Stimulated activated CD4-positive, alpha-beta T cell treated with anti-CD3 and anti-CD28 coated beads, Interleukin-4, amount 100 ng/mL, for 1 hour (primary cell): ENCODE measurements around the gene GPC5.

Source experiments
- DNase-seq: peaks from one replicate; pipeline ENCODE4 v3.0.0-alpha.2; 2020

Gene GPC5

DNA sequence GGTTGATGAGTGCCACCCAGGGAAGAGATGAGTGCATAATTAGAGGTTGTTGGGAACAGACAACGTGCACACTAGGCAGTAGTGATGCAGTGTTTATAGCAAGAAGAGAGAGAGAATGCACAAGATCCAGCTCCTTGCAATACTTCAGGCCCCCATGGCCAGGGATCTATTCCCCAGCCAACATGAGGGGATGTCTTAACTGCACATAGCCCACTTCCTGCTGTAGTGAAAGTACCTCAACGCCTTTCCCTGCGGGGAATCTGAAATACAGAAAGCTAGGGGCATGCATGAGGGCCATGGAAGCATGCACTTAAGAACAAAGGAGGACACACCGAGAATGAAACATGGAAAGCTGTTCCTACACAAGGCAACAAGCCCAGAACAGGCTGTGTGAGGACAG, 1191.5 kb downstream of the GPC5 start:
- DNase-seq: no peak

DNA sequence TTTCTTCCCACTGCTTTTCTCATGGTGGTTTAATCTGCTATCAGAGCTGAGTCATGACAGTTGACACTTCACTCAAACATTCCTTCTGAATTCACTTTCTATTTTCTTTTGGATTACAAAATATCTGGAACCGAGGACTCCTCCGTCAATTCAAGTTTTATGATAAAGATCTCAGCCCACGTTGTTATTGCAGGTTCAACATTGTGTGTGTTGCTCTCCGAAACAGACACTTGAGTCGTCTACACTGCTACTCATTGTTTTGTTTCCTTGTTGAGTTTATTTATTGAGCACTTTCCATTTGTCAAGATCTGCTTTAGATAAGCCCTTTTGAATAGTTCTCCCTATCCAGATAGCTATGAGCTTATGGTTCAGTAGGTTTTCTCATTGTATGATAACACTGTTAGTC, 1192.1 kb downstream of the GPC5 start:
- DNase-seq: no peak

DNA sequence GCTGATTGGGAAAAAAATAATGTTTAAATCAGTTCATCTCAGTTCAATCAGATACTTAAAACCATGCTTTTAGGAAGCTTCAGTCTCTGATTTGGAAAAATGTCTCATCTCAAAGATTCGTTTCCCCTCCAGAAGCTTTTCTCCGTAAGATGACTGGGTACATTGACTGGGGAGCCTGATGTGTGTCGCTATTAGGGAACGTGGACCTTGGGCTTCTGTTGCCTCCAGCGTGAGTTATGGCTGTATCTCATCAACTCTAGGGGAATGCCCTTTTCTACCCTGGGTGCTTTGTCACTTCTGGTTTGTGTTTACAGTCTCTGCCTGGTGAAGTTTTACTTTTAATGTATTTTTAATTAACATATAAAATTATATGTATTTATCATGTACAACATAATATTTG, 1192.7 kb downstream of the GPC5 start:
- no peak for DNase-seq

DNA sequence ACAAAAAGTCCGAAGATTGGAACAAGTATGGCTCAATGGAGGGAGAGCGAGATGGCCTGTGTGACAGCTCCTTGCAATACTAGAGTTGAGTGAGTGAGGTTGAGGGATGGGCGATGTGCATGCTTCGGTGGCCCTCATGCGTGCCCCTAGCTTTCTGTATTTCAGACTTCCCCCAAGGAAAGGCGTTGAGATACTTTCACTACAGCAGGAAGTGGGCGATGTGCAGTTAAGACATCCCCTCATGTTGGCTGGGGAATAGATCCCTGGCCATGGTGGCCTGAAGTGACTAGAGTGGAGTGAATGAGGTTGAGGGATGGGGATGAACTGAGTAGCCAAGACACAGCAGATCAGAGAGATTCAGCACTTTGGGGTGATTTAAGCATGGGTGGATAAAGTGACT, 1194.3 kb downstream of the GPC5 start:
- DNase-seq: no peak

DNA sequence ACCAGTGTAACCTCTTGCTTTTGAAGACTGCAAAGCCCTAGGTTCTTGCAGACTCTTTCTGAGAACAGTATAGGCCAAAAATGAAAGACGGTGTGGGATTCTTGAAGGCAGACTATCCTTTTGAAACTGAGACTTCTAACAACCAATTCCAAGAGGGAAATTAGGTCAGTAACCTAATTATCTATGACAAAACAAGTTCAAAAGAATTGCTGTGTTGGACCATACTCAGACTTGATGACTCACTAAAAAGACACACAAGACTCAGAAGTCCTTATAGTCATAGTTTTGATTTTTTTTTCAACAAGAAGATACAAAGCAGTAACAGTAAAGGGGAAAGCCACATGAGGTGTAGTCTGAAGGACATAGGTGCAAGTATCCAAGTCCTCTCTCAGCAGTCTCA, 1204.1 kb downstream of the GPC5 start:
- DNase-seq: no peak

DNA sequence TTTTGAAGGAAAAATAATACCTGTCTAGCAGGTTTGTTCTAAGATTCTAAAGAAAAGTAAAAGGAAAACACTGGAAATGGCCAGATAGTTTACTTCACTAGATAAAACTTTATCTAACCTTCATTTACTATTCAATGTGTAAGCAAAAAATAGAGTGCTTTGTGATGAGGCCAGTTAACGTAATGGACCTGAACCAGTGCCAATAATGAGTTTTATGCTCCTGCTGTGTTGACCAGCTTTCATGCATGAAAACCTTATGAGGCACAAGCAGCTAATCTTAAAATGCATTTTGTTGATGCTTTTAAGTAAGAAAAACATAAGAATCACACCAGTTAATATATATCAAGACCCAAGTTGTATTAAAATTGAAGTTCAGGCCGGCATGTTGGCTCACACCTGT, 1211.0 kb downstream of the GPC5 start:
- no peak for DNase-seq

DNA sequence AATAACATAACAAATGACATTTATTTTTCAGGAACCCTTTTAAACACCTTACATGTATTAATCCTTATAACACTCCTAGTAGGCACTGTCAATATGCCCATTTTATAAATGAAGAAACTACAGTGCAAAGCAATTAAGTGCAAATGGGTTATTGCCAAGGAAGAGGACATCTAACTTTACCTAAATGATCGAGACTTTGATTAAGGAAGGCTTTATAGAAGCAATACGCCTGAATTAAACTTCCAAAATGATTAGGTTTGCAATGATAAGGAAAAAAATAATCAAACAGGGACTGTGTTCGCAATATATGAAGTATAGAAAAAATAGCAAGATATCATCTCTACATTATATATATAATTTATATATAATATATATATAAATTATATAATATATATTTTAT, 1214.5 kb downstream of the GPC5 start:
- no peak for DNase-seq

DNA sequence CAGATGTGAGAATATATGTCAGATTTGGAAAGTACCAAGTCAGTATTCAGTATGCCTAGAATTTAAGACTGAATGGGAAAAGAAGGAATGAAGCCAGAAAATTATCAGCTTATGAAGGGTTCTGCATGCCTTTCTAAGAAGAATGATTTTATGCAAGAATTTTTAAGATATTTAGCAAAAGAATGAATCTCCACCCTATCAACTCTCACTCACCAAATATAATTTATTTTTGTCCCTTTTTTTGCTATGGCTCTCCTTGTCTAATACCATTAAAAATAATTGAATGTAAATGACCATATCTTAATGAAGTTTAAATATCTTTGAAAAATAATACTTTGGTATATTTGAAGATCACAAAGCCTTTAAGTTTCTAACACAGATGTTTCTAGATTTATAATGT, 1215.5 kb downstream of the GPC5 start:
- DNase-seq: no peak

DNA sequence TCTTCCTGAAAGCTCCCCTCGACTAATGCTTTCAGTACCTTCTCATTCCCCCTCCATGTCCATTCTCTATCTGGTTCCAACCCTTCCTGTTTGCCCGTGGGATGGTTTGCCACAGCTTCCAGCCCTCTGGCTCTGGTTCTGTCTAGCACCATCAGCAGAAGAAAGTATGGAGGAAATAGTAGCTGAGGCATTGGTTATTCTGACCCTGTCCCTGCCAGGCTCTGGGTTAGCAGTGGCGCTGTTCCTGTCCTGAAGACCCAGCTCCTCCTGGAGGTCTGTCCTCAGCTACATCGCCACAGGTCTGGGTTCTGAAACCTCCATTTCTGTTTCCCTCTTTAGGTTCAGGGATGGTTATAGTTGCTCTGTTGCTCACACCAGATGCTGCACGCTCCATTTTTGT, 1223.6 kb downstream of the GPC5 start:
- DNase-seq: no peak

DNA sequence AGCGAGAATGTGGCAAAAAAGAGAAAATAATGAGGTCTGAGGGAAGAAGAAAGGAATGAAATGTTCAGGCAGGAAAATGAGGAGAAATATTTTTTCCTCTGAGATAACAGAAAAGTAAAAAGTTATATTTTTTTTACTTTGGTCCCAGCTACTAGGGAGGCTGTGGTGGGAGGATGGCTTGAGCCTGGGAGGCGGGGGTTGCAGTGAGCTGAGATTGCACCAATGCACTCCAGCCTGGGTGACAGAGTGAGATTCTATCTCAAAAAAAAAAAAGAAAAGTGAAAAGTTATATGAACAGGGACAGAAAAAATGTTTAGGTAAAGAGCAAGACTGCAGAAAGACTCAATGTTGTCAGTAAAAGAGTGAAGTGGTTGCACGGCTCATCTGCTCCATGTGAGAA, 1224.5 kb downstream of the GPC5 start:
- DNase-seq: no peak

DNA sequence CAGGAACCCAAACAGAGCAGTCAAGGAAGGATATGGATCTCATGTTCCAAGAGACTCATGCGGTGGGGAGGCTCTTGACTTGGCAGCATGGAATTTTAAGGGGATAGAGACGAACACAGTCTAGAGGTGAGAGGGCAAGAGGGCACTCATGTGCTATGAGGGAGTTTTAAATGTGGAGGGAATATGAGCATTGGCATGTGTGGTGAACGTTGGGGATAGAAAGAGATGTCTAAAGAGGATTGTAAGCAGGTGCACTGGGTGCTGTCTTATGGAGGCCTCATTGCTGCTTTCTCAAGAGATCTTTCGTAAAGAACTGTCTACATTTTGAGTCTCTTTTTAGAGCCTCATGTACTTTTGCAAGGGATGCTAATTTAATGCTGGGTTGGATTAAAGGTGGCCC, 1227.9 kb downstream of the GPC5 start:
- no peak for DNase-seq

DNA sequence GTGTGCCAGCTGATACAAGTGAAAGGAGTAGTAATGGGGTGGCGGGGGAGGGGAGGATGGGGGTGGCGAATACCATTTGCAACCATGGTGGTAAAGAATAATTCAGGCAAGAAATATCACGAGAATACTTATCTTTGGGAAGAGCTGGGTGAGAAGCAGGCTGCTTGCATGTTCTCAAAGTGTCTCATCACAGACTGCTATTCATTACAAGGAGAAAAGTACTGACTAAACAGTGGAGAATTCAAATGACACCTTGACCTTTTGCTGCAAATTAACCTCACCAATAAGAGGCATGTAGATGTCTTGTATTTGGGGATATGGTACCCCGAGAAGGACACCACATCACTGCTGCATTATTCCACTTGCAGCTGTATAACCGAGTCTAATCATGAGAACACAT, 1242.5 kb downstream of the GPC5 start:
- no peak for DNase-seq

DNA sequence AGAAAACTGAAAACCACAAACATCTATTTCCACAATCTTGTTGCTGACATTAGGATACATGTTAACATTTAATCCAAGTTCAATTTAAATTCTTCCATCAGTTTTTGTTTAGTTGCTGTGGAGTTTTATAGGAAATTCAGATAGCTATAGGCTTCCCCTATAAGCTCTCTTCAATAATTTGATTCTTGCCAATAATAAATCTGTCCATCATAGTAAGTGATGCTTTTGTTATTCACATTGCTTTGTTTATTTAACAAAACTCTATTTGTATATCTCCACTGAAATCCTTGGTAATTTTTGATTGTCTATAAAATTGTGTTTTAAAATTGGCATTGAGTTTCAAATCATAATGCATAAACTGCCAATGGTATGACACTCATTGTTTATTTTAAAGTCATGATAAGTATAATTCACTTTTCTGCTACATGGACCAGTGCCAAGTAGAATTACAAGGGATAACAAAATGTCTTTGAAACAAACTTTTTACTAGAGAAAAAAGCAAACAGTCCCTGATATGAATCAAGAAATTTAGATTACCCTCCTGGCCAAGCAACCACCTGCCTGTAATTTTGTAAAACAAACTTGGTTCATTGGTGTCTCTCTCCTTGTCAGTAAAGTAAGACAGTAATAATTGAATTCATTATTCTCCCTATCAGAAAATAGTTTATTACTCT, 1250.9 kb downstream of the GPC5 start:
- DNase-seq: no peak

DNA sequence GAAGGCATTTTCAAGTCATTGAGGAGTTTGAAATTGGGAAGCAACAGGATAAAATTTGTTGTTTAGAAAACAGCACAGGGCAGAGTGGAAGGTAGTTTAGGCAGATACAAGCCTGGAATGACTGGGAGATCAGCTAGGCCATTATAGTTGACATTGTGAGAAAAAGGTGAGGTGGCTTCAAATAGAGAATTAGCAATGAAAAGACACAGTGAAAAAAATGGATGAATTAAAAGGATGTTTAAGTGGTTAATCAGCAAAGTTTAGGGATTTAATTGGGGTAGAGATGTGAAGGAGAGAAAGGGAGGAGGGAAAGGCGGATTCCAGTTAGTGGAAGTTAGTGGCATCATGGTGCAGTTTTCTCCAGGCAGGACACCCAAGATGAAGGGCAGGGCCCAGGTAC, 1257.7 kb downstream of the GPC5 start:
- no peak for DNase-seq

DNA sequence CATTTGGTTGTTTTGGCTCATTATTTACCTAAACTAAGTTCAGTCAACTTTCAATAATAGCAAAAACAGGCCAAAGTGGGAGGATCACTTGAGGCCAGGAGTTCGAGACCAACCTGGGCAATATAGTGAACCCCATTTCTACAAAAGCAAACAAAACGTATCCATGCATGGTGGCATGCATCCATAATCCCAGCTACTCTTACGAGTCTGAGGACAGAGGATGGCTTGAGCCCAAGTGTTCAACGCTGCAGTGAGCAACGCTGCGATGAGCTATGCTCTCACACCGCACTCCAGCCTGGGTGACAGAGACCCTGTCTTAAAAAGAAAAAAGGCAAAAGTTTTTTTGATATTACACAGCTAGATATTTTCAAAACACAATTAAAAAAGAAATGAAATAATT, 1258.2 kb downstream of the GPC5 start:
- DNase-seq: no peak

DNA sequence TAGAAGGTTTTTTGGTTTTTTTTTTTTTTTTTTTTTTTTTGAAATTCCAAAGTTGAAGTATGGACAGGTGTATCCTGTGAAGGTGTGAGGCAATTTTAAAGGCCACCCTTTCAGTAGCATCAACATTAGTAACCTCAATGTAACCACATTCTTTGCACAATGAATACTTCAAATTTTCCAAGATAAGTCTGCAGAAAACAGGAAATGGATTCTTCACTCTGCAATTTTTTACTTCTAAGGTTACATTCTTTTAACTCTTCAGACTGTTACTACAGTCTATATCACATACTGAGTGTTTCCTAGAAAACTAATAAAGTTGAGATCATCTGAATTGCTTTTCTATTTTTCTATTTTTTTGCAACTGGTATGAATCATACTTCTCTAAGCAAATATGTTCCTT, 1259.1 kb downstream of the GPC5 start:
- no peak for DNase-seq

DNA sequence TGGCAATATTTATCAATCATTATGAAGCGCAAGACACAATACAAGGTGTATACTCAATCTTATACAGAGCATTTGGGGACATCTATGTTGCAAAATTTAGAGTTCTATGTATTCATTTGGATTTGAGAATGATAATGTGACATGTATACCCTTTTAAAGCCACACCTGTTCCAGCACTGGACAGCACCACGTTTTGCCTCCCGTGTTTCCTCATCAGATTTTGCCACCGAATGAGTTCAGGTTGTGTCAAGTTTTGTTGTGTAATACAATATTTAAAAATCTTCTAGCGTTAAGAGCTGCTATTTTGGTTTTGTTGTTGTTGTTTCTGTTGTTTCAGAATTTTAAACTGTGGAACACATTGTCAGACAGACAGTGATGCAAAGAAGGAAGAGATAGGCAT, 1259.9 kb downstream of the GPC5 start:
- no peak for DNase-seq

DNA sequence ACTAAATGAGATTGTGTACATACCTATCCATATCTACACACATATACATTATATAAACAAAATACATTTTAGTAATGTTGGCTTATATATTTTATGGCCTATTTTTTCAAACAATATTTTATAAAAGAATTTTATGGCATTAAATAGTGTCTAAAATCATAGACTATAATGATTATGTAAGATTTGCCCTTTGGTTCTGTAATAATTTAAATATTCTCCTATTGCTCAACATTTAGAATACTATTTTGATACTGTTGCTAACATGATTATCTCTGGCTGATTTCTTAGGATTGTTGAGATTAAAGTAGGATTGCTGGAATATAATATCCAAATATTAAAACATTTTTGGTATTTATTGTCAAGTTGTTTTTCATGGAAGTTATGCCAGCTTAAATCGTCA, 1263.0 kb downstream of the GPC5 start:
- no peak for DNase-seq

DNA sequence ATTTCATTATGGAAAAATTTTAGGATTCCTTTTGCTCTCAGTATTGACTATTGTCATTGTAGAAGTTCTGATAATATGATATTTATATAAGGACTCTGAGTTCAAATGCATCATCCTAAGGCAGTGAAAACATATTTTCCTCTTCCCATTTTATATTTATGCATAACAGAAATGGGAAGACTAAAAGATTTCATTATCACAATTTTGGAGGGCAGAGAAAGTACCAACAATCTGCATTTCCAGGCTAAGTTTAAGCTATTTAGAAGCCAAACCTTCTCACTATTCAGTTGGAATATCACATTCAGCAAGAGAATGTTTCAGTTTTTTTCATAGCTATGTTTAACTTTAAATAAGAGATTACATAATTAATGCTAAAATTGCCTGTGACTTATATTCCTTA, 1269.7 kb downstream of the GPC5 start:
- DNase-seq: no peak

DNA sequence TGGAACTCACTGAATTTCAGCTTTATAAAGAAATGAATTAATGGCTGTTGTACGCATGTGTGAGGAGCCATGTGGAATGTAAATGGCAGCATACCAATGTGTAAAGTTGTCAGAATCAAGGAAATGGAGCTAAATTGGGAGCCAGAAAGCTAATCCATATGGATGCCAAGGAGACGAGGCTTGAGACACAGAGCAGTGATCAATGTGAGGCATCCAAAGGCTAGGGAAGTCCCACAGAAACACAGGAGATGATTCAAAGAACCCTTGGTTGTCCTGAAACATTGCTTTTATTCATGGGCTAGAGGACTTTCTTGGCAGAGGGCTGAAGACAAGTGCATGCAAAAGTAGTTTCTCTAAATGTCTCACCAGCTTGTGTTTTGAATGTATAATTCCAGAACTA, 1271.7 kb downstream of the GPC5 start:
- no peak for DNase-seq

DNA sequence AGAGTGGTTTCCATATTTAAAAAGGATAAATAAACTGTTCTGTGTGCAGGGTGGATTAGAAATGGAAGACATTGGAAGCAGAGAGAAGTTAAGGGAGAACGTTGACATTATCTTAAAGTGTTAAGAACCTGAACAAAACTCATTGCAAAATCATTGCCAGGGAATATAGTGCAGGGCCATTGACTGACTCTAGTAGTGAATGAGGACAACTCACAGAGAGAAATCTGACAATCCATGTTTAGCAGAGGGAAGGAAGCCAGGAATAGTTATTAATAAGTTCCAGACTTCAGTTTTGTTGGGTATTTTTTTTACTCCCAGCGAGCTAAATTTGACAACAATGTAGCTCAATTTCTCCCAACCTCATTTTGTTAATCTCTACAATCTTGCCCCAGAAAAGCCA, 1273.4 kb downstream of the GPC5 start:
- no peak for DNase-seq

DNA sequence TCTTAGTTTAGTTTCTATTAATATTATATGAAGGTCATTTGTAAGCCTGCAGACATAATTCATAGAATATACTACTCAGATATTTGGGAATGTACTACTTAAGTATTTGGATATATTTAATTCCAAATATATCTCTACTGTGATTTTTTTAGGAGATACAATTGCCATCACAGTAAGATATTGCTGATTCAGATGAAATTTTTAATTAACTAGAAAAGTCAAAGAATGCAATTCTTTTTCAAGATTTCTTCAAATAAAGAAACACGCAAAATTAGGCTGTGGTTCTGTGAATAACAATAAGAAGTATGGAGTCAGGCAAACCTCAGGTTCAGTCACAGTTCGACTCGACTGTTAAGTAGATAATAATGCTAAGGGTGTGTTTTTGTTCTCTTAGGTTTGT, 1277.8 kb downstream of the GPC5 start:
- DNase-seq: no peak

DNA sequence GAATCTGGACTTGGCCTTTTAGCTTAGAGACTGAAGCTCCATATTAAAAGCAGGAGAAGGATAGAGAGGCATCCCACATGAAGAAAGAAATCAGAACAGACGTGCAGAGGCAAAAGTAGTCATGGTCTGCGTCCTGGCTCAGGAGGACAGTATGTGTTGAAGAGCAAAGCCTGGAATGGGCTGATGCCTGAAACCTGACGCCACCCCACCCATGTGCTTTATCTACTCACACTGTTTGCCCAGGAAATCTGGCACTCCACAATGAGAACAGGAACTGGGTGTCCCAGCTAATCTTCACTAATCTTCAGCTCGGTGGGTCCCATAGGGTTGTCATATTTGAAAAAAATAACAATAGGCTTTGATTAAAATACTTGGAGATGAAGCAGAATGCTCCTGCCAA, 1279.2 kb downstream of the GPC5 start:
- no peak for DNase-seq

DNA sequence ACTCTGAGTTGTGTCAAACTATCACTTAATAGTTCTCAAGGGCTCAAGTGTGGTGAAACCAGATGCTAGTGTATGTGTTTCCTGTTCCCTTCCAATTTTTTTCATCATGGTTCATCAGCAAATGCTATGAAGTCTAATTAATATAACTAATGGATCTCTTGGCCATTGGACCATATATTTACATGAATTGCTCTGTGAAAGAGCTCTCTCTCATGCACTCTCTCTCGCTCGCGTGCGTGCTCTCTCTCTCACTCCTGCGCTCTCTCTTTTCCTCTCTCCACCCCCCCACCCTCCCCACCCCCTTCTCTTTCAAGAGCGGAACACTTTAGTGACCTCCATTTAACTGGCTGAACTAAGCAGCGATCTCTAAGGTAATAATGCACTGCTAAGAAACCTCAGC, 1281.2 kb downstream of the GPC5 start:
- DNase-seq: no peak

DNA sequence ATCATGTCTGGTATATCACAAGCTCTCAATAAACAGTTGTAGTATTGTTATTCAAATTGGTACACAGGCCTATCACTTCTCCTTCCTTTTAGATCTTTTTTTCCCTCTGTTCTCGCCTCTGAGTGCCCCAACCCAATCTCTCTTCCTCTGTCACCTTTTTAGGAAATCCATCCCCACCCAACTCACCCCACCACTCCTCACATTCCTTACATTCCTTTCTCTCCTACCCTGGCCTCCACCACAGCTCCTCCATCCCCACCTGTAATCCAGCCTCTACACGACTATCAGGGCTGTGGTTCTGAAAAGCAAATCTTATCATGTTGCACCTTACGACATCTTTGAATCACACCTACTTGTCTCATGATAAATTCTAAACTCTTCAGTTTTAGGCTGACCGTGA, 1282.8 kb downstream of the GPC5 start:
- DNase-seq: no peak
